Omental fat pad (tissue), 4 donors: ENCODE measurements around the gene CDK14. TPM values are rescaled to one million over a fixed set of nuclear protein-coding genes. Genes with fewer than 3 reads are reported as not detected.

Experiments used
- ATAC-seq: fragments of 150-250 bp; one replicate; pipeline ENCODE4 v1.9.1; 2016; ENCODE audit warnings: mild to moderate bottlenecking, moderate library complexity; ENCODE audit not compliant: low FRiP score
- DNase-seq: peaks from one replicate; pipeline ENCODE4 v3.0.0-alpha.2; 2019; ENCODE audit warnings: low spot score
- total RNA-seq, 4 donors: library from RNA; depleted of rRNA; stranded (reverse); fragments of >200 nt; gene quantifications; one replicate each; pipeline ENCODE4 v1.1.0, GENCODE V29; 2016
- TF ChIP-seq, protein P1 (sequence below), 3 donors: fragments of 450-650 bp; IDR thresholded peaks; one replicate each; pipeline ENCODE4 v1.5.1; 2016 to 2017; ENCODE audit warnings: antibody characterized with exemption in 3 of 3, mild to moderate bottlenecking in 3 of 3, moderate library complexity in 2 of 3

The CDK14 gene
- total RNA-seq, 4 donors from 2014 or later, result 25.2 to 40.3 (median 30.8) TPM

DNA sequence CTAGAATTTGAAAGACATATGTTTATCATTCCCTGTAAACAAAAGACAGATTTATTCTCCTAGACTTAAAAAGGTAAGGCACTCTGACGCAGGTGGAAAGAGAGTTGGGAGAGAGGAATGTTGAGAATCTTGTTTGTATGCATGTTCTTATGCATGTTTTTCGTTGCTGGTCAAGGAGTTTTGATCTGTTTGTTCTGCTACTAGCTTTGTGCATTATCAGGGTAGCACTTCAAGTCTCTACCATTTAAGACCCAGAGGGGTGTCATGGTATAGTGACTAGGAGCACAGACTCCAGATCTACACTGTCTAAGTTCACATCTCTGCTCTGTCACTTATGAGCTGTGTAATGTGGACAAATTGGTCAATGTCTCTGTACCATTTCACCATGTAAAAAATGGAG, 467.9 kb downstream of the CDK14 start:
- ATAC-seq, result no peak
- DNase-seq, result no peak
- TF ChIP-seq, protein P1, sequence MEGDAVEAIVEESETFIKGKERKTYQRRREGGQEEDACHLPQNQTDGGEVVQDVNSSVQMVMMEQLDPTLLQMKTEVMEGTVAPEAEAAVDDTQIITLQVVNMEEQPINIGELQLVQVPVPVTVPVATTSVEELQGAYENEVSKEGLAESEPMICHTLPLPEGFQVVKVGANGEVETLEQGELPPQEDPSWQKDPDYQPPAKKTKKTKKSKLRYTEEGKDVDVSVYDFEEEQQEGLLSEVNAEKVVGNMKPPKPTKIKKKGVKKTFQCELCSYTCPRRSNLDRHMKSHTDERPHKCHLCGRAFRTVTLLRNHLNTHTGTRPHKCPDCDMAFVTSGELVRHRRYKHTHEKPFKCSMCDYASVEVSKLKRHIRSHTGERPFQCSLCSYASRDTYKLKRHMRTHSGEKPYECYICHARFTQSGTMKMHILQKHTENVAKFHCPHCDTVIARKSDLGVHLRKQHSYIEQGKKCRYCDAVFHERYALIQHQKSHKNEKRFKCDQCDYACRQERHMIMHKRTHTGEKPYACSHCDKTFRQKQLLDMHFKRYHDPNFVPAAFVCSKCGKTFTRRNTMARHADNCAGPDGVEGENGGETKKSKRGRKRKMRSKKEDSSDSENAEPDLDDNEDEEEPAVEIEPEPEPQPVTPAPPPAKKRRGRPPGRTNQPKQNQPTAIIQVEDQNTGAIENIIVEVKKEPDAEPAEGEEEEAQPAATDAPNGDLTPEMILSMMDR (IDR thresholded peaks at IDR 0.05), result no peak

DNA sequence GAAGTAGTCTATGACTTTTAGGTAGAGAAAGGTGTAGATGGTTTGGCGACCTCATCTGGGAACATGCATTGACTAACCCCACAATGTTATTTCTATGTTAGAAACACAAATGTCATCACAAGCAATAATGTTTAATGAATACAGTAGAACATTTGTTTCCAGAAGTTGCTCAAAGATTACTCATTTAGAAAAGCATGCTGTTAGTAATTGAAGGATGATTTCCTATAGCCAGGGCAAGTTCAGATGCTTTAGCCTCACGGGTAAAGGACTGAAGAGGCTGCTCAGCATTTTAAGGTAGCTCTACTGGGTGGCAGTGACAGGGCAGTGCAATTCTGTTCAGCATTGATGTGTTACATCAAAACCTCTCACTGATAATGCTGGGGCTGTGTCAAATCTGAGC, 468.8 kb downstream of the CDK14 start:
- TF ChIP-seq, protein P1 (IDR thresholded peaks at IDR 0.05), result no peak
- ATAC-seq (no peak), DNase-seq (no peak)

DNA sequence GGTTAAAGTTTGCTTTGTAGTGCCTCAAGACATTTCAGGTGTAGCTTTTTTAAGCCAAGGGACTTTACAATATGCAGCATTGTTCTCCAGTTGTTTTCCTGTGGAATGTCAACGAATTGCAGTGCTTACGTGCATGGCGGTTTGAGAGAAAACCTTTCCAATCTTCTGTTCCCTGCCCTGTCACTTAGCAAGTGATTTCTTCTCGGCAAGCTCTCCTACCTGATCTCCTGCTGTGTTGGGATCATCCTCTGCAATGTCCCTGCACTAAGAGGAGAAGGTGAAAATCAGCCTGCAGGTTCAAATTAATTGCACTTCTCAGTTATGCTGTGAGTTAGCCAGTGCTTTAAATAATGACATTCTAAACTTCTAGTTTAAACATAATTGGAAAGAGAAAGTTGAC, 470.5 kb downstream of the CDK14 start:
- TF ChIP-seq, protein P1 (IDR thresholded peaks at IDR 0.05), result no peak
- DNase-seq, result no peak
- no peak for ATAC-seq

DNA sequence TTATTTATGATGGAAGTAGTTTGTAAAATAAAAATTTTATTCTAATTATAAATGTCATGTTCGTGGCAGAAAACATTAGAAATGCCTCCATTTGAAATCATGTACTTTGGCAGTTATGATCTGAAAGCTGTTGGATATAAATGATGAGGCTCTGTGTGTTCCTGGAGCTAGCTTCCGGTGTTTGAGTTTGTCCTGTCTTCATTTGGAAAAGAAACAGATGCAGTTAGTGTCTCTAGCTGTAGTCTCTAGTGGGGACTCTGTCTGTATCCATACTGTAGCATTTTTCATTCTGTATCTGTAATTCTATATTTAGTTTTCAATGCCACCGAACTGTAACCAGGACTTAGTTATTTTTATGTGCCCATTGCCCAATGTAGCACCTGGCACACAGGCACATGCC, 471.1 kb downstream of the CDK14 start:
- ATAC-seq, result no peak
- TF ChIP-seq, protein P1 (IDR thresholded peaks at IDR 0.05), result no peak
- no peak for DNase-seq

DNA sequence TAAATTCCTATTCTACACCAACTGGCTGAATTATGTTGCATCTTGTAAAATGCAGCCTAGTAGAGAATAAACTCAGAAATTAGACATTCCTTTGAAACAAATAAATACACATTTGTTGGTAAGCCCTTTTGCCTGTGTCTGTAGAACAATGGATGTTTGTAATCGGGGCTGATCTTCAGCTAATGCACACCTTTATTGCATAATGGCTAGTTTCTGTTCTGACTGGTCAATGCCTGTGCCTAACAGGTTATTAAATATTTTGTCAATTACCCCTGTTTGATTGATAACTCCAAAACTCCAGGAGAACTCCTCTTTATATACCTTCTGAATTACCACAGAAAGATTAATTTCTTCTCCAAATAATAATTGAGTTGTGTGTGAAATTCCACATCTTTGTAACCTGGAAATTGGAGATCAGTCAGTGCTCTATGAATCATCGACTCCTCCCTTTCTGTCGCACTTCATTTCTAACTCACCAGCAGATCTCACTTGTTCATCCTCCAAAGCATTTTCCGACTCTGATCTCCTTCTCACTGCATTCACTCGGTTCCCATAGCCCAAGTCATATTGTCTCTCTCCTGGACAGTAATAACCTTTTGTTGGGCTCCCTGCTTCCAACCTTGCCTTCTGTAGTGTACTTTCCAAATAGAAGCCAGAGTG, 472.1 kb downstream of the CDK14 start:
- DNase-seq, result no peak
- ATAC-seq, result no peak
- TF ChIP-seq, protein P1 (IDR thresholded peaks at IDR 0.05), result no peak

DNA sequence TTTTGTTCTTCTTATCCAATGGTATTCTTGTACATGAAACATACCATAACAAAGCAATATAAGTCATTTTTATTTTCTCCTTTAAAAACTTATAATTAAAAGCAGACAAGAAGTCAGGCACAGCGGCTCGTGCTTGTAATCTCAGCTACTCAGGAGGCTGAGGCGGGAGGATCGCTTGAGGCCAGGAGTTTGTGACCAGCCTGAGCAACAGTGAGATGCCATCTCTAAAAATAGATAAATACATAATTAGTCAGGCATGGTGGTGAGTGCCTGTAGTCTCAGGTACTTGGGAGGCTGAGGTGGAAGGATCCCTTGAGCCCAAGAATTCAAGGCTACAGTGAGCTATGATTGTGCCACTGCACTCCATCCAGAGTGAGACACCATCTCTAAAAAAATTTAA, 473.0 kb downstream of the CDK14 start:
- ATAC-seq (no peak), DNase-seq (no peak)
- TF ChIP-seq, protein P1 (IDR thresholded peaks at IDR 0.05), result no peak

DNA sequence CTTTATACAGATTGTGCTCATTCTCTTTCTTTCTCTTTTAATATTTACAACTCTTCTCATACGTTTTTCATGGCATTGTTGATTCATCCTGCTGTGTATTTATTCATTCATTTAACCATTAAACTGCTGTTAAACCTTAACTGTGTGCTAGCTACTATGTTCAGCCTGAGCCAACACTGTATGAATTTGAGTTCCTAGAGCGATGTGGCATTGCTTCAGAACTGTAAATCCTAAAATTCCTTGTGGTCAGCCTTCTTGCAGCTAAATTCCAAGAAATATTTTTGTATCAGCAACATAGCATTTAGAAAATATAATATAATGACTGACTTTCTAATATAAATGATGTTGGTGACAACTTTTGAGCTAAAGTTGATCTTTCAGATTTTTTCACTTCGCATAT, 483.4 kb downstream of the CDK14 start:
- DNase-seq (no peak), ATAC-seq (no peak)
- TF ChIP-seq, protein P1 (IDR thresholded peaks at IDR 0.05), result no peak
